Heart left ventricle (tissue), 13 donors: ENCODE measurements around the gene LHFPL3.

Experiments
- CTCF ChIP-seq, 12 donors: fragments of 200-600 bp; sonication (generic) in 4 of 12; IDR thresholded peaks; one replicate each; pipeline versions ENCODE4 v1.5.0 to v1.8.0; 2018 to 2022; ENCODE audit warnings: antibody characterized with exemption in 12 of 12, mild to moderate bottlenecking in 5 of 12
- POLR2A ChIP-seq, 2 donors: fragments of 450-650 bp; IDR thresholded peaks; one replicate each; pipeline ENCODE4 v1.6.1; 2017; ENCODE audit warnings: antibody characterized with exemption in 2 of 2, mild to moderate bottlenecking in 2 of 2, moderate library complexity in 2 of 2
- donor health status: ischemic (EF 13 %, LVEDD 7.1; RV severe dilation, severe dysfunction).
- donor health status: DM: no; HTN: yes; CAD: no.
- donor health status: DM: no; HTN: no; CAD: no.
- donor health status: ischemic (EF 25% LVEDD 6.9; RV normal size, moderate dysfunction).
- donor health status: ischemic (EF 25% LVEDD 5.7; RV mildly dilated, moderate dysfunction).
- donor health status: ischemic (EF 35%, LVEDD 5.7; RV mildly dilated, moderate dysfunction).
- donor health status: nonischemic (EF 11% LVEDD 7.7; RV severe dilation, severe dysfunction).
- donor health status: DM: yes; HTN: yes; CAD: no.
- donor health status: PGD.
- donor health status: ischemic (EF 29% LVEDD 5.4; RV normal size, mild dysfunction).
- donor health status: nonischemic (EF 23%, LVEDD 6.1; RV moderate dilation, normal function).

DNA sequence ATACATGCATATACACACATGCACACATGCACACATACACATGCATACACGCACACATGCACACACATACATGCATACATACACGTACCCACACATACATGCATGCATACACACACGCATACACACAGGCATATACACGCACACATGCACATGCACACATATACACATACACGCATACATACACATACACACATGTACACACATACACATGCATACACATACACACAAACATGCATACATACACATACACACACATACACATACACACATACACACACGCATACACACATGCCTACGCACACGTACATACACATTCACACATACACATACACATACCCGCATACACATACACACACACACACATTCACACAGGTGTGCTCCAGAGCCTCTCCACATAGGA lies 604.6 kb downstream of the LHFPL3 start:
- no peak for TF ChIP-seq CTCF (IDR thresholded peaks at IDR 0.05)
- no peak for TF ChIP-seq POLR2A (IDR thresholded peaks at IDR 0.05)
